HG03378 (cell line): ENCODE measurements around the gene USP25.

Source experiments
- ATAC-seq: cut with Tn5 transposase; IDR thresholded peaks from one replicate; pipeline ENCODE4 v1.9.1; 2021; ENCODE audit warnings: mild to moderate bottlenecking, moderate library complexity; ENCODE audit not compliant: unreplicated experiment

USP25 gene

DNA sequence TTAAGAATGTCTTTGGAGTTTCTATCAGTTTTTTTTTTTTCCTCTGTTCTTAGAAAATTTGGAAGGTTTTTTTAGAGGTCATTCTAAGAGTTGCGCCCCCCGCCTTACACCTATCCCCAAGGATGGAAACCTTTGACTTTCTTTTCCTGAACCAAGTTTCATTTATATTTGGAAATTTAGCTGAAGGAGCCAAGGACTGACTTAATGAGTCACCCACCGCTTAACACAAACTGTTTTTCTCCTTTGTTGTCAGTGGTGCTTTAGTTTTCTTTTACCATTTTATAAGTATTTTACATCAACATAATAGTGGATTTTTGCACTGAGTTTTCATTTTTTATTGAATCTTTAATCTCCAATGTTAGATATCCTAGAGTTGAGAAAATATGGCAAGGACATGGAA lies 25.3 kb downstream of the USP25 start:
- no peak for ATAC-seq

- ATAC-seq, result no peak
Measured at GRCh38 chr21:15759469-15759868, 29.7 kb downstream of the USP25 start.

- no peak for ATAC-seq
Measured at GRCh38 chr21:15761507-15762100, 31.8 kb downstream of the USP25 start.

GRCh38 chr21:15763359-15763758 lies 33.6 kb downstream of the USP25 start:
- no peak for ATAC-seq

DNA sequence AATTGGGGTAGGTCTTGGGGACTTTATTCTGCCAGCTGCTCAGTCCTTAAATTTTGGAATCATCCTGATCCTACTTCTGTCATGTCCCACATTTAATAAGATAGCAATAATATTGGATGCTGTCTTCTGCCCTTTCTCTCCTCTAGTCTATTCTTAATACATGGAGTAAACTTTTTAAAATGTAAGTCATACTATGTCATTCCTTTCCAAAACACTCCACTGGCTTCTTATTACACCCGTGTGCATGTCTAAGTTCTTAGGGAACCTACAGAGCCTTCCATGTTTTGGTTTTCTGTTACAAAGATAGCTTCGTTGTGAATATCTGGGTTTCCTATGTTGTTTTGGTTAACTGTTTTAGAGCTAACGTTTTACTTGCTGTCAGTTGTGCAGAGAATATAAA lies 35.1 kb downstream of the USP25 start:
- no peak for ATAC-seq

- ATAC-seq, result no peak
Measured at GRCh38 chr21:15766952-15767603, 37.3 kb downstream of the USP25 start.

GRCh38 chr21:15768045-15768601 lies 38.3 kb downstream of the USP25 start:
- ATAC-seq, result no peak

GRCh38 chr21:15768853-15769252 lies 39.1 kb downstream of the USP25 start:
- no peak for ATAC-seq

DNA sequence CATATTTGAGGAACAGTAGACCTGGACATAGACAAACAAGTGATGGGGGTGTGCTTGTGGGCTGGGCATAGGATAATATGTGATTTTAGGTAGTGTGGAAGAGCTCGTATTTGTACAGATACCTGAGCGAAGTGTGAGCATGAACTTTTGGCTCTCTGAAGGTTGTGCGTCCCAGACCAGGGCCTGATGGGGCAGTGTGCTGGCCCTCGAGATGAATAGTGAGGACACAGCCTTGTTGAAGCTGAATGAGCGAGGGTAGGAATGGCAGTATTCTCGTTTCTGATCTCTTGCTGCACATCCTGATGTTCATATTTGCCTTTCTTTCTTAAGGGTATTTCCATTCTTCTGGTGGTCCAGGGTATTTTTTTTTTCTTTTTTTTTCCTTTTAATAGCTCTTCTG lies 41.5 kb downstream of the USP25 start:
- no peak for ATAC-seq

- no peak for ATAC-seq
Measured at GRCh38 chr21:15772654-15773053, 42.9 kb downstream of the USP25 start.

- no peak for ATAC-seq
Measured at GRCh38 chr21:15774590-15774989, 44.8 kb downstream of the USP25 start.

DNA sequence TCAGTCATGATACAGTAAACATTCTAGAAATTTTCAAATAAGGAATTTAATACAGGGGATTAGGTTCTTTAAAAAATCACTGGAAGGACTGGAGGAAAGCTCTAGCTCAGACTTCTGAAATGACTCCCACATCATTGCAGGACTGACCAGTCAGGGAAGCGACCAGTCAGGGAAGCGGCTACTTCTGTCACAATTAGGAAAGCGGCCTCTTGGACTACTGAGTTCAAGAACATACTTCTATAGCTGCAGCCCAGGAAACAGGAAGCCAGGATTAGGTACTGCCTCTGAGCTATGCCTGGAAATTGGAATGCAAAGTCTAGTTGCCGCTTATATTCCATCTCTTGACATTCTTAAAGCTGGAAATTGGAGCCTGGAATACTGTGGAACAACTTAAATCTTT lies 45.5 kb downstream of the USP25 start:
- no peak for ATAC-seq

GRCh38 chr21:15775981-15776380 lies 46.2 kb downstream of the USP25 start:
- no peak for ATAC-seq

GRCh38 chr21:15776818-15777217 lies 47.0 kb downstream of the USP25 start:
- ATAC-seq, result no peak

- no peak for ATAC-seq
Measured at GRCh38 chr21:15781986-15782385, 52.2 kb downstream of the USP25 start.

DNA sequence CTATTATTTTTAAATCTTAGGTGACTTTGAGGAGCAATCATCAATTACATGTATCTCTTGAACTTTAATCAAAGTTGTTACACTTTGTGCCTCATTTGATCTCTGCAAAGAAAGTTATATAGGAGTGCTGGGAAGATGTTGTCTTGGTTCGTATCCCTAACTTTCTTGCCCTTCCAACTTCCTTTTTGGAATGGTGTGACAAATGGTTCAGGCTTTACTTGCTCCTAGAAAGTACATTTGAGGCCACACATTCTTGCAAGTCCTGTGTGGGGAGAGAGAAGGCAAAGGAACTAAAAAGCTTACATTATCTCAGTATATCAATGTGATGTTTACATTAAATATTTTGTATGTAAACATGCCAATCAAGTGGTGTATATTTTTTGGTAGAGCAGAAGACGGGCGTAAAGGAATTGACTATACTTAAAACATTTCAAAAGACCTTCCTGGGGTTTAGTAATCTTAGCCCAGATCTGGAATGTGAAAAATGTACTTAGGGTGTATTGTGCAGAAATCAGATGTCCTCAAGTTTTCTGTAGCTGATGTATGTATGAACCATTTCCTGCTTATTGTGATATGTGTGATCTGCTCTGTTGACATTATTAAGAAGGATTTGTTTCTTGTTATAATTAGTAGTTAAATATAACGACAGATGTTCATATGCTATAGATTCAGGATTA lies 59.2 kb downstream of the USP25 start:
- no peak for ATAC-seq

GRCh38 chr21:15793109-15793508 lies 63.3 kb downstream of the USP25 start:
- ATAC-seq, result no peak

DNA sequence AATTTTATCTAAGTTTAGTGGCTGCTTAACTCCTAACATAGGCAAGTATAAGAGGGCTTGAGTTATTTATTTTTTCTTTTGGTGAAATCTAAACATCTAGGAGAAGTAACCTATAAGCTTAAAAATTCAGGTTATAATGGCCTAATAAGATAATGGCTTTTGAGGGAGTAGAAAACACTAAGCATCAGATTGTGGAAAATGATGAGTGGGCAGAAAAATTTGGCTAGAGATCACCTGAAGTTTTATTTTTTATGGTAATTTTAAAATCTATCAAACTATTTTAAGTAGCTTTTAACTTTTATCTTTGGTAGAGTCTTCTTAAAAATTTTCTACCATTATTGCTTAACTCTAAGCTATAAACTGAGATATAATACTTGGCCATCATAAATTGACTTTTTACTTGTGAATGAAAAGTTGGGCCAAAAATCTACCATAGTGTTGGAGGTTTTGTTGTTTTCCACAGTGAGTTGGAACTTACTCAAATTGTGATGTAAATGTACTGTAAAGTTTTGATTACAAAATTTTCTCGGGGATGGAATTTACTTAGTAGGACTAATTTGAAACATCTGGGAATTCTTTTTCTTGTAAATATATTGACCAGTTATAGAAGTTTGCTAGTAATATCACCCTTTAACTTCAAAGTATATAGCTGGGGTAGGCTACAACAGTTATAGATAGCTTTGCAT lies 63.9 kb downstream of the USP25 start:
- ATAC-seq, result no peak

DNA sequence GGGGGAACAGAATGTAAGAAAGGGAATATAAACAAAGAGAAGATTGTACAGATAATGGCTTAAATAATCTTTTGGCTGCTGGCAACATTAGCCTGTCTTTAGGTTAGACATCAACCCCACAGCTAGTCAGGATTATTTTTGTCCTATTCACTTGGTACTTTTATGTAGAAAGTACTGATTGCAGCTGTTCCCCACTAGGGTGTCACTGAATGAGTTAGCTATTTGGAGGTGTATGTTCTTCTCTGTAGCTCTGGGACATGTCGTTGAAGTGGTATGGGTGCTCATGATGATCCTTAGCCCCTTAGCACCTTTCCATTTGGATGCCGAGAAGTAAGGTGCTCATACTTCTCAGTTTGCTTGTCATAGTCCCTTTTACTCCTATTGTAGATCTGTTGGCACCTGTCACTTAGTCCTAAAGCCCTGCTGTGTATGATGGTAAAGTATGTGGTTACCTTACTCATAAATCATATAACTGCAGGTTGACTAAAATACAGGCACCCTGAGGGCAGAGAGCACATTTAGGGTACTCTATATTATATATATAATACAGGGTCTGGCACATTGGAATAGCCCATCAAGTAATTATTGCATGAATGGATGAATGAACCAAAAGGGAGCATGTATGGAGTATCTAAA lies 64.6 kb downstream of the USP25 start:
- ATAC-seq, result no peak

DNA sequence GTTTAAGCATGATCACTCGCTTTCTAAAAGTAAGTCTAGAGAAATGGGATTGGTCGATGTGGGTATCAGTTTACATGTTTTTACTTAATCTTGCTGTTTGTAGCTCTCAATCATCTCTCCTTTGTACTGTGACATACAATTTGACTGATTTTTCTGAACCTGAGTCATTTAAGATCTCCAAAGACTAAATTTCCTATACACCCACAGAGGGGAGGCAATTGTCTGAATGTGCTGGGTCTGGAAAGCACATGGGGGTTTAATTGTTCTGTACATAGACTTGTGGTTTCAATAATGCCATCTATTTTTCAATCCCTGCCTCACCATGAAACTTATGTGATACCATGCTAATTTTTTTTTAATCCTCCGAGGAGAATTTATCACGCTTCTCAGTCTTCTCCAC lies 65.8 kb downstream of the USP25 start:
- no peak for ATAC-seq
